ENCODE results near the gene TRAF1.

Gene TRAF1

DNA sequence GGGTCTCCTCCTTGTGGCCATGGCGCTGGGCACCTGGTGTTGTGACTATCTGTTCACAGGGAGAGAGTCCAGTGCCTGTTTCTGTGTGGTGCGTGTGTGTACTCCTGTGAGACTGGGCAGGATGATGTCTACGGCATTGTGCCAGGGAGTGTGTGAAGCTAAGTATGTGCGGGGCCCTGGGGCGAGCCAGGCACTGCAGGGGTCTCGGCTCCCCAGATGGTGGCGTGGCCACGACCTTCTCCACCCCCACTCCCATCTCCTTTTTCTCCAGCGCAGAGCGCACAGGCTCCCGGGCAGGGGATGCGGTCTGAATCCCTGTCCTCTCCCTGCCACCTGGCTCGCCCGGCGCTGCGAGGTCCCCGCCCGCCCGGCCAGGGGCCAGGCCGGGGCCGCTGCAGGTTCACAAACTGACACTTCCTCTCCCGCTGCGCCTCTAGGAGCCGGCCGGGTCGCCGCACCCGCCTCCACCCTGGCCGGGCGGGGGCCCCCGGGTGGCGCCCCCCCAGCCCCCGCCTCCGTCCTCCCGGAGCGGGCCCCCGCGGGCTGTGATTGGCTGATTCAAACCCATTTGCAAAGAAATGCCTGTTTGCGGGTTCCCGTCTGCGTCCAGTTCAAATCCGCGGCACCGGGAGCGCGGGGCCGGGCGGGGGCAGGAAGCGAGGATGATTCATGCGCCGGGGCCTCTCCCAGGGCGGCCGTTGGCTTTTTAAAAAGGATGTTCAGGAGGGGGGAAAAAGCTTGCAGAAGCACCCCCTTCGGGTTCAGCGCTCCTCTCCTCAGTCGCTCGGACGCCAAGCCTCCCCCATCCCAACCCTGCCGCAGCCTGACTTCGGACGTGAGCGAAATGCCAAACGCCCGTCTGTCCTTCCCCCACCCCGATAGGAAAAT lies 50.4 kb downstream of the TRAF1 start:
- DNase-seq (ENCODE audit: low spot score in 2 of 2): peak; percentile 72 to 91
- Histone ChIP-seq H3K4me3 (peak overlapping the region; percentile 75), H3K27me3 (ENCODE audit: low read depth) (no peaks in the 10 kb centered on the region), H3K36me3 (replicated peaks) (peaks cover 29% of the 10 kb centered on the region), H3K9me3 (no peaks in the 10 kb centered on the region), H3K4me1 (peaks cover 30% of the 10 kb centered on the region)
- in situ Hi-C loops (cut with MboI; ENCODE audit: low sequenced_read_pairs): no loop called here

DNA sequence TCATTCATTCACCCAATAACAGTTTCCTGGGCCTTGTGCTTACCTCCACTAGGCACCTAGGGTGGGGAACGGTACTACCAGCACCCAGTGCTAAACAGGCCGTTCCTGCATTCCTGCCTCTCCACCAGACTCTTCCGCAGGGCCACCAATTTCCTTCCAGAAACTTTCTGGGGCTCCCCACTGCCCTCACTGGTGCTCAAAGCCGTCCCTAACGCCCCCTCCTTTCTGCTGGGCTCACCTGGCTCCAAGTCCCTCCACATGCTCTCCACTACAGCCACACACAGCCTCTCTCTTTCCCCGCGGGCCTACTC lies 51.0 kb downstream of the TRAF1 start:
- Histone ChIP-seq H3K4me1 (peaks cover 30% of the 10 kb centered on the region), H3K36me3 (replicated peaks) (peaks cover 32% of the 10 kb centered on the region), H3K4me3 (peak overlapping the region; percentile 75), H3K27me3 (ENCODE audit: low read depth) (no peaks in the 10 kb centered on the region), H3K9me3 (no peaks in the 10 kb centered on the region)
- no peak for DNase-seq (ENCODE audit: low spot score in 2 of 2)
- in situ Hi-C loops (cut with MboI; ENCODE audit: low sequenced_read_pairs): no loop called here

GRCh38 chr9:120875195-120875565 lies 51.4 kb downstream of the TRAF1 start:
- H3K9me3 ChIP-seq: no peaks in the 10 kb centered on the region
- H3K4me3 ChIP-seq: peak overlapping the region; percentile 75; the same call in 1 of the 2 replicates
- peaks cover 30% of the 10 kb centered on the region for H3K4me1 ChIP-seq
- no peaks in the 10 kb centered on the region for H3K27me3 ChIP-seq (ENCODE audit: low read depth)
- no peak for DNase-seq (ENCODE audit: low spot score in 2 of 2)
- in situ Hi-C loops (cut with MboI; ENCODE audit: low sequenced_read_pairs): no loop called here
- H3K36me3 ChIP-seq (replicated peaks): peaks cover 37% of the 10 kb centered on the region

GRCh38 chr9:120874226-120875194 lies 52.1 kb downstream of the TRAF1 start:
- Histone ChIP-seq H3K4me1 (peaks cover 30% of the 10 kb centered on the region), H3K9me3 (no peaks in the 10 kb centered on the region), H3K27me3 (ENCODE audit: low read depth) (no peaks in the 10 kb centered on the region), H3K4me3 (no peak overlapping the region), H3K36me3 (replicated peaks) (peaks cover 42% of the 10 kb centered on the region)
- in situ Hi-C loops (cut with MboI; ENCODE audit: low sequenced_read_pairs): no loop called here
- DNase-seq (ENCODE audit: low spot score in 2 of 2): no peak

- Histone ChIP-seq H3K36me3 (replicated peaks) (peaks cover 43% of the 10 kb centered on the region), H3K9me3 (no peaks in the 10 kb centered on the region), H3K4me3 (no peak overlapping the region), H3K4me1 (peaks cover 33% of the 10 kb centered on the region), H3K27me3 (ENCODE audit: low read depth) (no peaks in the 10 kb centered on the region)
- in situ Hi-C loops (cut with MboI; ENCODE audit: low sequenced_read_pairs): no loop called here
- peak; percentile 49 to 79 for DNase-seq (ENCODE audit: low spot score in 2 of 2)
Observed at GRCh38 chr9:120873512-120873911, 53.1 kb downstream of the TRAF1 start.

DNA sequence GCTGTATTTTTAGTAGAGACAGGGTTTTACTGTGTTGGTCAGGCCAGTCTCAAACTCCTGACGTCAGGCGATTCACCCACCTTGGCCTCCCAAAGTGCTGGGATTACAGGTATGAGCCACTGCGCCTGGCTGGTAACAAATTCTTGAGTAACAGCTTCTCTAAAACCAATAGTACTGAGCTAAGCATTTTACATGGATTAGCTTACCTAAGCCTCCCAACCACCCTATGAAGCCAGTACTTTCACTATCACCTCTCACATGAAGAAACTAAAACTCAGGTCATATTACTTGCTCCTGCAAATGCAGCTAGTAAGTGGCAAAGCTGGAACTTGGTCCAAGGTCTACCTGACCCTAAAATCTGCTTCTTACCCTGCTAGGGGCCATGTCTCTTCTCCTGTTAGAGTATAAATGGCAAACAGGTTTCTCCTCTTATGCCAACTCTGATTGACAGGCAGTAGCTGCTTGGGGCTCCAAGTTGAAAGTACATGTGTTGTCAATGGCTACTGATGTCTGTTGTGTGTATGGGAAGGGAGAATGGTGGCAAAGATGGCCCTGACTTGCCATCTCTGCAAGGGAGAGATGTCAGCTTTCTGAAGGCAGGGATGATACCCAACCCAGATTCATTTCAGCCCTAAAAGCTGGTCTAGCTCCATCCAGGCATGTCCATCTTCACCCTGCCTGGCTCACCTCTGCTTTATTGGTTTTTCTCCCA lies 53.6 kb downstream of the TRAF1 start:
- no peaks in the 10 kb centered on the region for H3K27me3 ChIP-seq (ENCODE audit: low read depth)
- H3K36me3 ChIP-seq (replicated peaks): peaks cover 47% of the 10 kb centered on the region
- H3K4me3 ChIP-seq: no peak overlapping the region
- peaks cover 32% of the 10 kb centered on the region for H3K4me1 ChIP-seq
- H3K9me3 ChIP-seq: no peaks in the 10 kb centered on the region
- DNase-seq (ENCODE audit: low spot score in 2 of 2): no peak
- in situ Hi-C loops (cut with MboI; ENCODE audit: low sequenced_read_pairs): no loop called here

- Histone ChIP-seq H3K36me3 (replicated peaks) (peaks cover 68% of the 10 kb centered on the region), H3K4me3 (no peak overlapping the region), H3K27me3 (ENCODE audit: low read depth) (no peaks in the 10 kb centered on the region), H3K9me3 (no peaks in the 10 kb centered on the region), H3K4me1 (peaks cover 19% of the 10 kb centered on the region)
- no peak for DNase-seq (ENCODE audit: low spot score in 2 of 2)
- in situ Hi-C loops (cut with MboI; ENCODE audit: low sequenced_read_pairs): no loop called here
Observed at GRCh38 chr9:120870206-120870605, 56.4 kb downstream of the TRAF1 start.

GRCh38 chr9:120869726-120870125 lies 56.9 kb downstream of the TRAF1 start:
- in situ Hi-C loops (cut with MboI; ENCODE audit: low sequenced_read_pairs): no loop called here
- no peaks in the 10 kb centered on the region for H3K27me3 ChIP-seq (ENCODE audit: low read depth)
- H3K4me3 ChIP-seq: no peak overlapping the region
- DNase-seq (ENCODE audit: low spot score in 2 of 2): no peak
- H3K9me3 ChIP-seq: no peaks in the 10 kb centered on the region
- peaks cover 67% of the 10 kb centered on the region for H3K36me3 ChIP-seq (replicated peaks)
- peaks cover 18% of the 10 kb centered on the region for H3K4me1 ChIP-seq

DNA sequence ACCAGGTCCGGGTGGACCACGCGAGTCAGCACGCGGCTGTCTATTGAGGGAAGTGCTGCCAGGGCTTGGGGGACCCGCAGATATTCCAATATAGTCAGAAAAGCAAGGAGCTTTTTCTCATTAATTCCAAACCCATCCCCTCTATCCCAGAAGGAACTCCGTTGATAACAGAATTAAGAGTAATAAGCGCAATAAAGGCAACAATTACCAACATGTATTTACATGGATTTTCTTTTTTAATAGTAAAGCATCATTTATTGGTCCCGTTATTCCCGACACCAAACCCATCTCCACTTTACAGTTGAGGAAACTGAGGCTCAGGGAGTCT lies 57.3 kb downstream of the TRAF1 start:
- peak overlapping the region; percentile 32 for H3K4me3 ChIP-seq
- no peaks in the 10 kb centered on the region for H3K27me3 ChIP-seq (ENCODE audit: low read depth)
- DNase-seq (ENCODE audit: low spot score in 2 of 2): no peak
- in situ Hi-C loops (cut with MboI; ENCODE audit: low sequenced_read_pairs): no loop called here
- peaks cover 18% of the 10 kb centered on the region for H3K4me1 ChIP-seq
- peaks cover 63% of the 10 kb centered on the region for H3K36me3 ChIP-seq (replicated peaks)
- H3K9me3 ChIP-seq: no peaks in the 10 kb centered on the region

DNA sequence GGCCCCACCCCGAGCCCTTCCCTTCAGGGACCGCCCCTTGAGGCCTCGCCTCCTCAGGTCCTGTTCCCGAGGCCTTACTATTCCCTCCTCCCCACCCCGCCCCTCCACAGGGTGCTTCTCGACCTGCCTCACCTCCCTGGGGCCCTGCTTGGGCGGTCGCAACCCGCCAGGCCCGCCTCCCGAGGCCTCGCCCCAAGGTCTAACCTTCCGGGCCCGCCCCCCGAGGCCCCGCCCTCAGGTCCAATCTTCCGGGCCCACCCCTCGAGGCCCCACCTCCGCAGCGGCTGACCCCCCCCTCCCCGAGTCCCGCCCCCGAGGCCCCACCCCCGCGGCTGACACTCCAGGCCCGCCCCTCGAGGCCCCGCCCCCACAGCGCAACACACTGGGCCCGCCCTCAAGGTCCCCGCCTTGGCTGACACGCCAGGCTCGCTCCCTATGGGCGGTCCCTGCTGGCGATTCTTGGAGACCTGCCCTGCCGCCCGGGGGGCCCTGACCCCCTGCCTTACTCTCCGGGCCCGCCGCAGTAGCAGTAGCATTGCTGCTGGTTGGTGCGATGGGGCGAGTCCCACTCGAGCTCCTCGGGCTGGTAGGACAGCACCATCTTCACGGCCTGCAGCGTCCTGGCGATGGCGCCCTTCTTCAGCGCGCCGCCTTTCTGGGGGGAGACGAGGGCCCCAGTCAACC lies 57.8 kb downstream of the TRAF1 start:
- Histone ChIP-seq H3K4me3 (peak overlapping the region; percentile 32), H3K27me3 (ENCODE audit: low read depth) (no peaks in the 10 kb centered on the region), H3K9me3 (no peaks in the 10 kb centered on the region), H3K4me1 (peaks cover 16% of the 10 kb centered on the region), H3K36me3 (replicated peaks) (peaks cover 62% of the 10 kb centered on the region)
- in situ Hi-C loops (cut with MboI; ENCODE audit: low sequenced_read_pairs): no loop called here
- peak; percentile 97 to 100 for DNase-seq (ENCODE audit: low spot score in 2 of 2)

GRCh38 chr9:120868339-120868675 lies 58.3 kb downstream of the TRAF1 start:
- no peaks in the 10 kb centered on the region for H3K27me3 ChIP-seq (ENCODE audit: low read depth)
- peaks cover 64% of the 10 kb centered on the region for H3K36me3 ChIP-seq (replicated peaks)
- DNase-seq (ENCODE audit: low spot score in 2 of 2): no peak
- no peaks in the 10 kb centered on the region for H3K9me3 ChIP-seq
- H3K4me1 ChIP-seq: peaks cover 10% of the 10 kb centered on the region
- in situ Hi-C loops (cut with MboI; ENCODE audit: low sequenced_read_pairs): no loop called here
- H3K4me3 ChIP-seq: peak overlapping the region; percentile 17

- Histone ChIP-seq H3K4me3 (no peak overlapping the region; the same call in 1 of the 2 replicates), H3K36me3 (replicated peaks) (peaks cover 60% of the 10 kb centered on the region), H3K9me3 (no peaks in the 10 kb centered on the region), H3K4me1 (peaks cover 9% of the 10 kb centered on the region), H3K27me3 (ENCODE audit: low read depth) (no peaks in the 10 kb centered on the region)
- in situ Hi-C loops (cut with MboI; ENCODE audit: low sequenced_read_pairs): no loop called here
- DNase-seq (ENCODE audit: low spot score in 2 of 2): no peak
Observed at GRCh38 chr9:120867676-120868338, 58.8 kb downstream of the TRAF1 start.

GRCh38 chr9:120866651-120867050 lies 59.9 kb downstream of the TRAF1 start:
- no peak for DNase-seq (ENCODE audit: low spot score in 2 of 2)
- Histone ChIP-seq H3K4me3 (no peak overlapping the region), H3K4me1 (peaks cover 9% of the 10 kb centered on the region), H3K9me3 (no peaks in the 10 kb centered on the region), H3K27me3 (ENCODE audit: low read depth) (no peaks in the 10 kb centered on the region), H3K36me3 (replicated peaks) (peaks cover 64% of the 10 kb centered on the region)
- in situ Hi-C loops (cut with MboI; ENCODE audit: low sequenced_read_pairs): no loop called here
